Suprapubic skin (tissue), 4 donors: ENCODE data around the gene MT2A.

ENCODE experiments used
- CTCF ChIP-seq, 2 donors: fragments of 200-600 bp in 1 of 2; fragments of 450-650 bp in 1 of 2; sonication (generic) in 1 of 2; IDR thresholded peaks; one replicate each; pipeline ENCODE4 v1.5.1; 2016 to 2019; ENCODE audit warnings: antibody characterized with exemption in 2 of 2, mild to moderate bottlenecking in 1 of 2, moderate library complexity in 1 of 2
- EP300 ChIP-seq: sonication (generic); formaldehyde crosslinking; IDR thresholded peaks from one replicate; pipeline ENCODE4 v1.6.1; 2017; ENCODE audit warnings: antibody characterized with exemption
- POLR2A ChIP-seq, 2 donors: fragments of 450-650 bp; IDR thresholded peaks; one replicate each; pipeline ENCODE4 v1.6.1; 2017; ENCODE audit warnings: antibody characterized with exemption in 2 of 2, mild to moderate bottlenecking in 2 of 2, moderate library complexity in 2 of 2
- POLR2AphosphoS5 ChIP-seq, 3 donors: sonication (generic); formaldehyde crosslinking; IDR thresholded peaks; one replicate each; pipeline ENCODE4 v1.6.1; 2017; ENCODE audit warnings: antibody characterized with exemption in 3 of 3

- TF ChIP-seq POLR2A (IDR thresholded peaks at IDR 0.05): peak; percentile 90 to 93
- no peak for TF ChIP-seq CTCF (IDR thresholded peaks at IDR 0.05)
- peak; percentile 71 to 93 (median 89) for TF ChIP-seq POLR2AphosphoS5 (IDR thresholded peaks at IDR 0.05)
- peak; percentile 49 for TF ChIP-seq EP300
These were observed 17.0 kb downstream of the MT2A start, which contains the start of gene MT1E for GRCh38 chr16:56625140-56625942.
